Activated naive CD8-positive, alpha-beta T cell treated with anti-CD3 and anti-CD28 coated beads for 36 hours (primary cell): ENCODE measurements around the gene LIMK2. TPM values are rescaled to one million over a fixed set of nuclear protein-coding genes. Genes with fewer than 3 reads are reported as not detected.
A peak's percentile ranks its signal among the peaks of the same experiment; 100 is the strongest.
"Not testable (repeated sequence)": the region's sequence is repeated elsewhere in the genome, so short reads cannot be mapped to it uniquely, and the experiment has no call there.

Source experiments
- DNase-seq: peaks from one replicate; pipeline ENCODE4 v3.0.0; 2021
- H3K27ac Mint-ChIP-seq: one replicate; pipeline ENCODE4 v1.8.0; 2022; ENCODE audit warnings: mild to moderate bottlenecking, moderate library complexity, mixed read lengths
- H3K27me3 Mint-ChIP-seq: one replicate; pipeline ENCODE4 v1.8.0; 2022; ENCODE audit warnings: mild to moderate bottlenecking, mixed read lengths
- H3K36me3 Mint-ChIP-seq: one replicate; pipeline ENCODE4 v1.8.0; 2021; ENCODE audit warnings: mild to moderate bottlenecking, mixed read lengths
- H3K4me1 Mint-ChIP-seq: one replicate; pipeline ENCODE4 v1.8.0; 2021; ENCODE audit warnings: mixed read lengths
- H3K4me3 Mint-ChIP-seq: one replicate; pipeline ENCODE4 v1.8.0; 2022; ENCODE audit warnings: mild to moderate bottlenecking, moderate library complexity, mixed read lengths
- H3K9me3 Mint-ChIP-seq: one replicate; pipeline ENCODE4 v1.8.0; 2022; ENCODE audit warnings: mixed read lengths
- total RNA-seq, 2 experiments: library from RNA; stranded (reverse); gene quantifications; one replicate each; pipeline ENCODE4 v1.2.3, GENCODE V29; 2021

Gene LIMK2
- total RNA-seq, 2 experiments from 2014 or later: 28.9 to 30.1 TPM

- Mint-ChIP-seq H3K9me3 (no peaks in the 10 kb centered on the region), H3K4me3 (no peak overlapping the region), H3K27me3 (no peaks in the 10 kb centered on the region), H3K4me1 (peaks cover 26% of the 10 kb centered on the region), H3K27ac (no peak overlapping the region), H3K36me3 (peaks cover 4% of the 10 kb centered on the region)
- no peak for DNase-seq
Measured at GRCh38 chr22:31302006-31302405, 89.9 kb downstream of the LIMK2 start.

- Mint-ChIP-seq H3K4me3 (no peak overlapping the region), H3K27ac (no peak overlapping the region), H3K9me3 (no peaks in the 10 kb centered on the region), H3K27me3 (no peaks in the 10 kb centered on the region), H3K4me1 (peaks cover 27% of the 10 kb centered on the region), H3K36me3 (peaks cover 4% of the 10 kb centered on the region)
- no peak for DNase-seq
Measured at GRCh38 chr22:31302537-31302936, 90.4 kb downstream of the LIMK2 start.

- DNase-seq: no peak
- H3K36me3 Mint-ChIP-seq: peaks cover 4% of the 10 kb centered on the region
- H3K9me3 Mint-ChIP-seq: no peaks in the 10 kb centered on the region
- no peak overlapping the region for H3K27ac Mint-ChIP-seq
- H3K4me3 Mint-ChIP-seq: no peak overlapping the region
- no peaks in the 10 kb centered on the region for H3K27me3 Mint-ChIP-seq
- H3K4me1 Mint-ChIP-seq: peaks cover 36% of the 10 kb centered on the region
Measured at GRCh38 chr22:31305194-31305593, 93.1 kb downstream of the LIMK2 start.

GRCh38 chr22:31308181-31308580, 96.1 kb downstream of the LIMK2 start:
- DNase-seq: no peak
- H3K36me3 Mint-ChIP-seq: peaks cover 4% of the 10 kb centered on the region
- no peaks in the 10 kb centered on the region for H3K9me3 Mint-ChIP-seq
- H3K4me3 Mint-ChIP-seq: no peak overlapping the region
- peaks cover 33% of the 10 kb centered on the region for H3K4me1 Mint-ChIP-seq
- no peaks in the 10 kb centered on the region for H3K27me3 Mint-ChIP-seq
- H3K27ac Mint-ChIP-seq: peak overlapping the region; percentile 14

GRCh38 chr22:31313366-31314147, 101.5 kb downstream of the LIMK2 start:
- H3K36me3 Mint-ChIP-seq: peaks cover 21% of the 10 kb centered on the region
- H3K27ac Mint-ChIP-seq: no peak overlapping the region
- DNase-seq: peak; percentile 49
- no peak overlapping the region for H3K4me3 Mint-ChIP-seq
- H3K9me3 Mint-ChIP-seq: peaks cover 3% of the 10 kb centered on the region
- no peaks in the 10 kb centered on the region for H3K27me3 Mint-ChIP-seq
- H3K4me1 Mint-ChIP-seq: peaks cover 18% of the 10 kb centered on the region

GRCh38 chr22:31314220-31314619, 102.1 kb downstream of the LIMK2 start:
- H3K9me3 Mint-ChIP-seq, H3K27me3 Mint-ChIP-seq, H3K4me3 Mint-ChIP-seq, H3K27ac Mint-ChIP-seq, DNase-seq: not testable (repeated sequence)
- H3K36me3 Mint-ChIP-seq: peaks cover 21% of the 10 kb centered on the region
- H3K4me1 Mint-ChIP-seq: peaks cover 13% of the 10 kb centered on the region

GRCh38 chr22:31321421-31321820, 109.3 kb downstream of the LIMK2 start:
- Mint-ChIP-seq H3K27ac (no peak overlapping the region), H3K4me1 (peaks cover 6% of the 10 kb centered on the region)

GRCh38 chr22:31323578-31324550, 111.8 kb downstream of the LIMK2 start:
- Mint-ChIP-seq H3K9me3 (no peaks in the 10 kb centered on the region), H3K4me1 (peaks cover 6% of the 10 kb centered on the region)

More at GRCh38 chr22:31321421-31321820, 109.3 kb downstream of the LIMK2 start:
- H3K27me3 Mint-ChIP-seq: no peaks in the 10 kb centered on the region
- H3K9me3 Mint-ChIP-seq: no peaks in the 10 kb centered on the region
- H3K36me3 Mint-ChIP-seq: peaks cover 12% of the 10 kb centered on the region
- no peak for DNase-seq
- no peak overlapping the region for H3K4me3 Mint-ChIP-seq

GRCh38 chr22:31326877-31327276, 114.8 kb downstream of the LIMK2 start:
- DNase-seq: no peak
- Mint-ChIP-seq H3K36me3 (peaks cover 29% of the 10 kb centered on the region), H3K4me1 (peaks cover 22% of the 10 kb centered on the region), H3K27ac (peak overlapping the region; percentile 26), H3K9me3 (no peaks in the 10 kb centered on the region), H3K27me3 (no peaks in the 10 kb centered on the region), H3K4me3 (no peak overlapping the region)

More at GRCh38 chr22:31323578-31324550, 111.8 kb downstream of the LIMK2 start:
- no peak for DNase-seq
- no peak overlapping the region for H3K4me3 Mint-ChIP-seq
- H3K36me3 Mint-ChIP-seq: peaks cover 23% of the 10 kb centered on the region
- H3K27me3 Mint-ChIP-seq: no peaks in the 10 kb centered on the region
- peak overlapping the region; percentile 70 for H3K27ac Mint-ChIP-seq

GRCh38 chr22:31327806-31328543, 115.9 kb downstream of the LIMK2 start:
- DNase-seq: no peak
- H3K4me1 Mint-ChIP-seq: peaks cover 24% of the 10 kb centered on the region
- no peaks in the 10 kb centered on the region for H3K9me3 Mint-ChIP-seq
- no peak overlapping the region for H3K4me3 Mint-ChIP-seq
- H3K36me3 Mint-ChIP-seq: peaks cover 26% of the 10 kb centered on the region
- no peaks in the 10 kb centered on the region for H3K27me3 Mint-ChIP-seq
- no peak overlapping the region for H3K27ac Mint-ChIP-seq

- Mint-ChIP-seq H3K27ac (no peak overlapping the region), H3K27me3 (no peaks in the 10 kb centered on the region), H3K4me3 (no peak overlapping the region), H3K9me3 (no peaks in the 10 kb centered on the region), H3K4me1 (peaks cover 21% of the 10 kb centered on the region), H3K36me3 (peaks cover 24% of the 10 kb centered on the region)
- DNase-seq: no peak
Measured at GRCh38 chr22:31328544-31328960, 116.5 kb downstream of the LIMK2 start.

GRCh38 chr22:31329029-31329428, 116.9 kb downstream of the LIMK2 start:
- H3K4me1 Mint-ChIP-seq: peaks cover 22% of the 10 kb centered on the region
- no peak overlapping the region for H3K4me3 Mint-ChIP-seq
- H3K27ac Mint-ChIP-seq: peak overlapping the region; percentile 38
- DNase-seq: no peak
- H3K27me3 Mint-ChIP-seq: no peaks in the 10 kb centered on the region
- no peaks in the 10 kb centered on the region for H3K9me3 Mint-ChIP-seq
- peaks cover 24% of the 10 kb centered on the region for H3K36me3 Mint-ChIP-seq
